ENCODE results near the gene RPP25L.

RPP25L gene

GRCh38 chr9:34610434-34611206 lies 1.3 kb downstream of the RPP25L start:
- no peak for DNase-seq

- DNase-seq, result no peak
Measured at GRCh38 chr9:34607331-34607730, 4.6 kb downstream of the RPP25L start.

DNA sequence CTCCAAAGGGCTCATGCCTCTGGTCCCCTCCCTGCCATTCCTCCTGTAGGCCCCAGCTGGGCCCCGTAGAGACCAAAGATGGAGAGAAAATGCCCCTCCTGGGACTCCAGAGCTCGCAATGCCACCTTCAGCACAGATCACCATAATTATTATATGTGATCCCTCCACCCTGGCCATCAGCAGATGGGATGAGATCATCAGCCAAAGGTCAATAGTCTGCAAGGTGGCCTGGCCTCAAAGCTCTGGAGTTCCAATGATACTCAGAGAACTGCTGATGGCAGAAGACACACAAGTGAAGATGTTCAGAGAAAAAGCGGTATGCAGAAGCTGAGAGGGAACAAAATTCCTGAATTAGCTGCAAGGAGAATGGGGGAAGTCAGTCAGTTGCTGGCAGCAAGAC lies 5.0 kb downstream of the RPP25L start:
- no peak for DNase-seq

- DNase-seq, result no peak
Measured at GRCh38 chr9:34606190-34606589, 5.7 kb downstream of the RPP25L start.

- peak; percentile 85 for DNase-seq
Measured at GRCh38 chr9:34603610-34604231, 8.2 kb downstream of the RPP25L start.

- DNase-seq, result no peak
Measured at GRCh38 chr9:34601937-34602573, 9.8 kb downstream of the RPP25L start.

GRCh38 chr9:34600908-34601307 lies 11.0 kb downstream of the RPP25L start:
- no peak for DNase-seq

DNA sequence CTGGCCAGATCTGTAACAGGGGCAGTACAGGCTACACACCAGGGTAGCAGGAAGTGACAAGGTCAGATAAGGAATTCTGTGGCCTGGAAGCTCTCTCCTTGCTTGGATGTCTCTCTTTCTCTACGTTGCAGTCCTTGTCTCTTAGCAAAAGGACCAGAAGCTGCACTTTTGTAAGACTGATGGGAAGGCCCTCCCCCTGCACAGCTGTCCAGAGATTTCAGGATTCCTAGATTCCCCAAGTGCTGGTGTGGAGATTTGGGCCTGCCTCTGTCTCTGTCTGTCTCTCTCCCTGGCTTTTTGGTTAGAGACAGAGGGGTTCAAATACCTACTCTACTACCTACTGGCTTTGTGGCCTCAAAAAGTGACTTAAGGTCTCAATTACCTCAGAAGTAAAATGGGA lies 12.4 kb downstream of the RPP25L start:
- no peak for DNase-seq

GRCh38 chr9:34594177-34594576 lies 17.7 kb downstream of the RPP25L start:
- DNase-seq, result no peak

DNA sequence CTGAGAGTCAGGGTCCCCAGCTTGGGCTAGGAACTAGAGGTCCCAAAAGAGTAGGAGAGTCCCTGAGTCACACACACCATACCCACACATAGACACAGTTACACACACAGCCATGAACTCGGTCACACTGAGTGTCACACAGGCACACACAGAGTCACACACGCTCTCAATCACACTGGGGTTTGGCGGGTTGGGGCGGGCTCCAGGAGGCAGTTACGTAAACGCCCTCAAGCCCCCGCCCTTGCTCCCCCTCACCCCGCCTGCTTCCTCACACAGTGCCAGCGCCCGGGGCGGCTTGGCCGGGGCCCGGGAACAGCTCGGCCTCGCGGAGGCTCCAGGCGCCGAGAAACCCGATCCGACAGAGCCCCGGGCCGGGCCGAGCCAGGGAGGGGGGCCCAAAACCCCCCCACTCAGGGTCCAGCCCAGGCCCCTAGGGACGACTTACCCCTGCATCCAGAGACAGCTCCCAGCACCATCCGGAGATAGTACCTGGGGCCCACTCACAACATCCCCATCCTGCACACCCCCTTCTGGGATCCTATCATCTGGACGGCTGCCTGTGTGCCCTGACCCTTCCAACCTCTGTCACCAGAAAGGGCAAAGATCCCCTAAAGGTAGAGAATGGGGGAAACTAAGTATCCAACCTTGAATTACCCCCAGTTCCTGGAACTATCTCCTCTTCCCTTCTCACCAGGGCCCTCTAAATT lies 18.8 kb downstream of the RPP25L start:
- DNase-seq, result no peak

DNA sequence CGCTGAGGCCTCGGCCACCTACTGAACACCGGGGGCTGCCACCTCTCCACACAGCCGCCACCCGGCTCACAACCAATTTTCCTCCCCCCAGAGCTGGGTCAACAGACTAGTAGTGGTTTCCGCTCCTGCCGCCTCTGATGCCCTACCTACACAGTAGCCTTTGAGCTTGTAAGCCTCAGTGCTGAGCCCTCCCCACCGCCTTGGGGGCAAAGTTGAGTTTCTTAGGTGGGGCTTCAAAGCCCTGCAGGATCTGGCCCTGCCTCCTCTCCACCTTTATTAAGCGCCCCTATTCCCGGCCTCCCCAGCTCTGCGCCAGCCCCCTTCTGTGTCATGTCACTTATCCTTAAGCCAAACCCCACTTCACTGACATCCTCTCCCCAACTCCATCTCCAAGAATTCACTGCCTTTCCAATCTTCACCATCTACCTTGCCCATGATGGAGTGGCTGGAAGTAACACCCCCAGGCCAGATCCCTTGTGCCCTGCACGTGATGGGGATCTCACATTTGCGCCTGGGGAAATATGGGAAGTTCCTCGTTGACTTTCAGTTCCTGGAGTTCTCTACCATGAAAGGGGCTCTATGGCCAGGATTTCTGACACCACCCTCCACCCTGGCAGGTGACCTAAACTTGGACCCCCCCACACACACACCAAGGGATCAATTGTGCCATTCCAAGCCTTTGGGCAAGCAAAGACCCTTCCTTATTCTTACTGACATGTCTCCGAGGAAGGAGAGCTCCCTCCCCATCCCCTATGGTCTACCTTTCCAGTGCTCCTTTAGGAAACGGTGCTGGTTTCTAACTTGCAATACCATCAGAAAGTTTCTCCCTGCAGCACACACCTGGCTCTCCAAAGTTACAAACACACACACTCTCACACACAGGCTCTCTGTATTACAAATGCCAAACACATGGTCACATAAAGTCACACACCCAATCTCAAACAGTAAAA lies 19.7 kb downstream of the RPP25L start:
- DNase-seq, result no peak

DNA sequence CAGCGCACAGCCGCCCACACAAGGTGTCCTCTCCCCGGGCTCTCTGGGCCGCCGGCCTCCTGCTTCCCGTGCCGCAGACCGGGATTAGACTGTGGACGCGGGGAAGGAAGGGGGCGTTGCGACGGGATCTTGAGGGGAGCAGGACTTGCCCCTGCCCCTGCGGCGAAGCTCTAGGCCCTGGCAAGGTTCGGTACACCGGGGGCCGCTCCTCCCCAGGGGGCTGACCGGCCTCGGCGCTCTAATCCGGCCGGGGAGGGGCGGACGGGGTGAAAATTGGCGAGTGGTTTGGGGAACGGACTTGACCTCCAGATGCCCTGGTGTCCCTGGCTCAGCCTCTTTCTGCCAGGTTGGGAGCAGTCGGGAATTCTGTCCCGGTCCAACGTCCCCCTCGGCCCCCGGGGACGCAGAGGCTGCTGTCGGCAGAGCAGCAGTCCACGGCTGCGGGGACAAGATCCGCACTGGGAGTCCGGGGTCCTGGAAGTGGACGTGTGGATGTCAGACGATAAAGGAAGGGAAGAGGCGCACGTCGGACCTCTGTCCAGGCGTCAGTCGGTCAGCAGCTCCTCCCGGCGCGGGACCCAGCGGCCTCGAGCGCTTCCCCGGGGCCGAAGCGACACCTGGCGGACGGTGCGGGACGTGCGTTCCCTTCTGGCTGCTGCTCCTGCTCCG lies 20.5 kb downstream of the RPP25L start:
- DNase-seq, result peak; percentile 76

DNA sequence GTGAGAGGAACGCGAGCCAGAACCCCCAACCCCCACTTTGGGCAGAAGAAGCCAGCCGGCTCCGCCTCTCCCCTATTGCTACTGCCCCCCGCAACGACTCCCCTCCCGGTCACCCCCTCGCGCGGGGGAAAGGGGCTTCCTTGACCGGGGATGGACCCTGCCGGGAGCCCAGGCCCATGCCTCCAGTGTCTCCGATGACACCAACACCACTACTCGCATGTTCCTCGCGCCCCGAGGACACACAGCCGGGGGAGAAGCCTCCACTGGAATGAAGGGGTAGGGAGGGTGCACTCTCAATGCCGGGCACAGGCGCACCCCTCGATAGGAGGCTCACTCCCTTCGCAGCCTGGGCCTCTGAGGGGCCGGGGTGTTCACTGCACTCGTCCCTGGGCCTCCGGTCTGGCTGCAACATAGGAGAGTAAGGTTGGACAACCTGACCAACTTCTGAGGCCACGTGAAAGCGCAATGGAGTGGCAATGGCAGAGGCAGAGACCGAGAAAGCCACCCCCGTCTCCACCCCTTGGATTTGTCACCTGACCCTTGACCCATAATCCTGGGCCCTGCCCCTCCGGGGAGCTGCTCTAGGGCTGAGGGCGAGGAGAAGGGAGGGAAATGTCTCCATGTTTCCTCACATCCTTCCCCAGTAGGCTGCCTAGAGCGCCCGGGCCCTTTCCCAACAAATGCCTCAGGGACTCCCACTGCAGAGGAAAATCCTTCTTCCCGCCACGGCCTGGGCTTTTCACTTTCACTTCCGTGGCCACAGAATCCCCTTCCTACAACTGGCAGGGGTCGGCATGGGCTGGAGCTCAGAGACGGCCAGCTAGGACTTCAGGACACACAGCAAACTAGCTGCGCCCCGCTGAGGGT lies 21.3 kb downstream of the RPP25L start:
- no peak for DNase-seq

DNA sequence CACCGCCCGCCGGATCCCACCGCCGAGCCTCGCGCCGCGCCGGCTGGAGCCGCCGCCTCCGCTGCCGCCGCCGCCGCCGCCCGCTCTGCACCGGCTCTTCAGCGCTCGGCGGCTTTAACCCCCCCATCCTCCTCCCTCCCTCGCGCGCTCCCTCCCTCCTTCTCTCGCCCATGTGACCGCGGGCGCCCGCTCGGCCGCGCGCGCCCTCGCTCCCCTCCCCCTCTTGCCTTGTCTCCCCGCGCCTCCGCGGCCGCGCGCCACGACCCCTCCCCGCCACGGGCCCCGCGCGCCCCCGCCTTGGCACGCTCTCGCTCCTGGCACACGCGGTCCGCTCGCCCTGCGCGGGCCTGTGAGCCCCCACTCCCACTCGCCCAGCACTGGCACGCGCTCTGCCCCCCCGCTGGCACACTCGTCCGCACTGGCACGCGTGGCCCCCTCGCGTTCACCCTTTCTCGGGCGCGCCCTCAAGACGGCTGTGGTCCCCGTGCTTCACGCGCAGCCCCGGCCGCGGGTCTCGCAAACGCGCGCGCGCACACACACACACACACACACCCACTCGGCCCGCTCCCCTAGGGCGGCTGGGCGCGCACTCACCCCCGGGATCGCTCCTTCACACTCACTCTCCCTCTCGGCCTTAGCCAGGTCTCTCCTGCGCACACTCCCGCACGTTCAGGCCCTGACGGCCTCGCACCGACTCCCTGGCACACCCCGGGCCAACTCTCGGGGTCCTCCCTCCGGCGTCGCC lies 22.1 kb downstream of the RPP25L start, which contains the start of gene CNTFR:
Gene CNTFR, minus strand, starts transcription at position 89 of the 745 bp plus-strand sequence. CDS start 20,743 bp downstream, outside the sequence.
- no peak for DNase-seq

- DNase-seq, result no peak
Measured at GRCh38 chr9:34588671-34589635, 22.9 kb downstream of the RPP25L start.

GRCh38 chr9:34587271-34587670 lies 24.6 kb downstream of the RPP25L start:
- no peak for DNase-seq

DNA sequence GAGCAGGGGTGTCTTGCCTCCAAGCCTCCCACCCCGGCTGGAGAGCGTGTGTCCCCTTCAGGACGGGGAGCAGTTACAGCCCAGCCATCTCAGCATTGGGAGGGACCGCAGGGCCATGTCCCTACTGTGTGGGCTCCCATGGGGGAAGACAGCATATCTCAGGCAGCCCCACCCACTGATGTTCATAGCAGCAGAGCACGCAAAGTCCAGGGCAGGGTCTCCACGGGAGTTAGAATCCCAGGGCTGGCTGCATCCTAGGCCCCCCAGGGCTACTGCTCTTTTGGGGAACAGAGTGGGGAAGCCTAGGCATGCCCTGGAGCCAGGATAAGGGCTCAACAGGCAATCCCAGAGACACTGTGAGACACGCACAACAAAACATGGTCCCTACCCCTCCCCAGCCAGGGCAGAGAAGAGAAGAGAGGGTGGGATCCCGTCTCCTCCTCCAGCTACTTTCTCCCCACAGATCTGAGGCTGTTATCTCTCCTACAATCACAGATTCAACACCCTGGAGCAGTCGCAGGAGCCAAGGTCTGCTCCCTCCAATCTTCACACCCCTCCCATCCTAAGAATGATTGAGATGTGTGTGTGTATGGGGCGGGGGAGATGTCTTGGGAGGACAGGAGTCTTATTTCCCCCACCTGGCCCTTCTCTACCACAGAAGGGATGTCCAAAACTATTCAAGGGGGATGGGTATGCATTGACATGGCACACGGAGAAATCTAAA lies 25.8 kb downstream of the RPP25L start:
- DNase-seq, result no peak

- DNase-seq, result no peak
Measured at GRCh38 chr9:34584970-34585369, 26.9 kb downstream of the RPP25L start.

Data from CD4-positive, alpha-beta T cell treated with Interleukin-10 for 1 hour (primary cell).